GM23338 (cell line): Measurements from ENCODE around the gene LMNA. TPM values are rescaled to one million over a fixed set of nuclear protein-coding genes. Genes with fewer than 3 reads are reported as not detected.

Source experiments
- ATAC-seq: fragments of 200-7000 bp; cut with Tn5 transposase; 3 replicates; pipeline ENCODE4 v1.9.1; 2020
- DNase-seq: peaks from one replicate; pipeline ENCODE4 v3.0.0-alpha.2; 2015; ENCODE audit warnings: low spot score
- H2AFZ ChIP-seq: fragments of 200-600 bp; sonication (generic); 2 replicates; pipeline ENCODE4 v1.8.0; 2016; ENCODE audit warnings: antibody characterized with exemption, mild to moderate bottlenecking, moderate library complexity
- H3F3A ChIP-seq: fragments of 200-600 bp; sonication (generic); replicated peaks from 2 replicates; pipeline ENCODE4 v1.8.0; 2017; ENCODE audit warnings: antibody characterized with exemption, mixed run types, low read depth
- H3K27ac ChIP-seq: fragments of 200-600 bp; sonication (generic); 2 replicates; pipeline ENCODE4 v1.6.1; 2016; ENCODE audit warnings: low read depth
- H3K27me3 ChIP-seq: fragments of 200-600 bp; sonication (generic); 2 replicates; pipeline ENCODE4 v1.8.0; 2016; ENCODE audit warnings: mild to moderate bottlenecking, mixed run types, moderate library complexity; ENCODE audit not compliant: insufficient read depth
- H3K36me3 ChIP-seq: fragments of 200-600 bp; sonication (generic); 2 replicates; pipeline ENCODE4 v1.8.0; 2016; ENCODE audit warnings: mild to moderate bottlenecking; ENCODE audit not compliant: insufficient read depth
- H3K4me1 ChIP-seq: fragments of 200-600 bp; sonication (generic); 2 replicates; pipeline ENCODE4 v1.8.0; 2016; ENCODE audit warnings: mild to moderate bottlenecking, moderate library complexity; ENCODE audit not compliant: insufficient read depth
- H3K4me2 ChIP-seq: fragments of 200-600 bp; sonication (generic); 2 replicates; pipeline ENCODE4 v1.7.1; 2017; ENCODE audit warnings: mixed run types
- H3K4me3 ChIP-seq: fragments of 200-600 bp; sonication (generic); 2 replicates; pipeline ENCODE4 v1.6.1; 2016; ENCODE audit warnings: mixed run types
- H3K79me2 ChIP-seq: fragments of 200-600 bp; sonication (generic); replicated peaks from 2 replicates; pipeline ENCODE4 v1.8.0; 2017; ENCODE audit warnings: mild to moderate bottlenecking; ENCODE audit not compliant: insufficient read depth
- H3K9me2 ChIP-seq: fragments of 200-600 bp; sonication (generic); 2 replicates; pipeline ENCODE4 v1.8.0; 2017; ENCODE audit not compliant: insufficient read depth
- H4K20me1 ChIP-seq: fragments of 200-600 bp; sonication (generic); replicated peaks from 2 replicates; pipeline ENCODE4 v1.8.0; 2017; ENCODE audit warnings: mild to moderate bottlenecking; ENCODE audit not compliant: insufficient read depth
- H3K27ac Mint-ChIP-seq: 2 replicates; pipeline ENCODE4 v1.8.0; 2020; ENCODE audit warnings: inconsistent platforms, mild to moderate bottlenecking, moderate library complexity, mixed read lengths
- H3K27me3 Mint-ChIP-seq: 3 replicates; pipeline ENCODE4 v1.8.0; 2022; ENCODE audit warnings: low read depth, mild to moderate bottlenecking, moderate library complexity, mixed read lengths, inconsistent platforms; ENCODE audit not compliant: insufficient read depth, poor library complexity
- H3K36me3 Mint-ChIP-seq: 3 replicates; pipeline ENCODE4 v1.8.0; 2021; ENCODE audit warnings: low read depth, mild to moderate bottlenecking, inconsistent platforms, moderate library complexity, mixed read lengths
- H3K4me1 Mint-ChIP-seq: 3 replicates; pipeline ENCODE4 v1.8.0; 2020; ENCODE audit warnings: mild to moderate bottlenecking, inconsistent platforms, mixed read lengths
- H3K4me3 Mint-ChIP-seq: 3 replicates; pipeline ENCODE4 v1.8.0; 2021; ENCODE audit warnings: moderate library complexity, mild to moderate bottlenecking, inconsistent platforms, mixed read lengths
- H3K9me3 Mint-ChIP-seq: 3 replicates; pipeline ENCODE4 v1.8.0; 2020; ENCODE audit warnings: moderate library complexity, mild to moderate bottlenecking, inconsistent platforms, mixed read lengths
- CREB1 ChIP-seq: fragments of 250-450 bp; sonication (Bioruptor Pico); IDR thresholded peaks from 2 replicates; pipeline ENCODE4 v1.5.0; 2020; ENCODE audit warnings: low read depth, mild to moderate bottlenecking, moderate library complexity
- CTCF ChIP-seq, 2 experiments: fragments of 200-600 bp in 1 of 2; sonication (generic) in 1 of 2; conservative IDR thresholded peaks; 2 replicates each; pipeline versions ENCODE4 v1.5.1 to v1.6.1; 2016 to 2017; ENCODE audit warnings: antibody characterized with exemption in 2 of 2, low read depth in 2 of 2, mild to moderate bottlenecking in 2 of 2, moderate library complexity in 1 of 2
- ETS1 ChIP-seq: IDR thresholded peaks from 2 replicates; pipeline ENCODE4 v1.6.1; 2016; ENCODE audit warnings: antibody characterized with exemption
- EZH2 ChIP-seq: fragments of 200-600 bp; sonication (generic); IDR thresholded peaks from one replicate; pipeline ENCODE4 v1.8.0; 2017; ENCODE audit warnings: antibody characterized with exemption, mild to moderate bottlenecking, low read depth; ENCODE audit not compliant: unreplicated experiment
- EZH2phosphoT487 ChIP-seq: fragments of 200-600 bp; sonication (generic); IDR thresholded peaks from one replicate; pipeline ENCODE4 v1.8.1; 2018; ENCODE audit warnings: antibody characterized with exemption; ENCODE audit not compliant: unreplicated experiment
- JUNB ChIP-seq: IDR thresholded peaks from one replicate; pipeline ENCODE4 v1.6.1; 2016; ENCODE audit warnings: antibody characterized with exemption; ENCODE audit not compliant: unreplicated experiment
- NANOG ChIP-seq: IDR thresholded peaks from 2 replicates; pipeline ENCODE4 v1.6.1; 2016; ENCODE audit warnings: antibody characterized with exemption, borderline replicate concordance
- POLR2AphosphoS5 ChIP-seq: IDR thresholded peaks from 2 replicates; pipeline ENCODE4 v1.6.1; 2016; ENCODE audit warnings: antibody characterized with exemption, low read depth
- REST ChIP-seq: IDR thresholded peaks from one replicate; pipeline ENCODE4 v1.6.1; 2018; ENCODE audit warnings: antibody characterized with exemption; ENCODE audit not compliant: unreplicated experiment
- STAT1 ChIP-seq: IDR thresholded peaks from one replicate; pipeline ENCODE4 v1.6.1; 2016; ENCODE audit warnings: antibody characterized with exemption; ENCODE audit not compliant: unreplicated experiment
- ZNF114 ChIP-seq: fragments of 250-450 bp; sonication (Bioruptor Pico); IDR thresholded peaks from 2 replicates; pipeline ENCODE4 v1.5.0; 2020; ENCODE audit warnings: mild to moderate bottlenecking, moderate library complexity
- ZNF331 ChIP-seq: fragments of 250-450 bp; sonication (Bioruptor Pico); IDR thresholded peaks from 2 replicates; pipeline ENCODE4 v1.5.0; 2020; ENCODE audit warnings: low read depth, mild to moderate bottlenecking, moderate library complexity
- ZNF462 ChIP-seq: fragments of 250-450 bp; sonication (Bioruptor Pico); IDR thresholded peaks from 2 replicates; pipeline ENCODE4 v1.5.0; 2020; ENCODE audit warnings: mild to moderate bottlenecking, moderate library complexity
- polyA plus RNA-seq: library from polyadenylated mRNA; unstranded; fragments of >200 nt; fragmentation: Nextera tagmentation; extraction: Ambion mirVana; gene quantifications from 2 replicates; pipeline ENCODE4 v1.2.1, GENCODE V29; 2016
- total RNA-seq: library from RNA; depleted of rRNA; stranded (reverse); fragments of >200 nt; shearing (Covaris generic); gene quantifications from 2 replicates; pipeline ENCODE4 v1.2.3, GENCODE V29; 2014

Gene LMNA
- total and polyA plus RNA-seq, 2 experiments from 2014 or later = 35.5 to 56.3 TPM

- peaks cover 33% of the 10 kb centered on the region for H4K20me1 ChIP-seq
- no peaks in the 10 kb centered on the region for H3K27me3 ChIP-seq
- H3K36me3 ChIP-seq = no peaks in the 10 kb centered on the region; the same call in 1 of the 2 replicates
- TF ChIP-seq REST (no peak), JUNB (no peak), EZH2phosphoT487 (no peak), EZH2 (no peak), ETS1 (no peak), CREB1 (CRISPR knock-in tag) (no peak), ZNF462 (CRISPR knock-in tag) (no peak), NANOG (no peak), POLR2AphosphoS5 (no peak), STAT1 (no peak), CTCF (conservative IDR thresholded peaks at IDR 0.05; ENCODE audit: low read depth in 2 of 2) (no peak), ZNF331 (no peak), ZNF114 (CRISPR knock-in tag) (no peak)
- Mint-ChIP-seq H3K27me3 (peaks cover 24% of the 10 kb centered on the region), H3K4me1 (peaks cover 61% of the 10 kb centered on the region), H3K4me3 (peak overlapping the region; percentile 96), H3K9me3 (peaks cover 3% of the 10 kb centered on the region; the same call in 1 of the 3 replicates), H3K36me3 (peaks cover 33% of the 10 kb centered on the region), H3K27ac (peak overlapping the region; percentile 96)
- peak overlapping the region; percentile 95 for H3K27ac ChIP-seq
- no peak overlapping the region for H2AFZ ChIP-seq
- peaks cover 60% of the 10 kb centered on the region for H3K79me2 ChIP-seq
- ATAC-seq = no peak
- no peaks in the 10 kb centered on the region for H3K9me2 ChIP-seq
- H3K4me2 ChIP-seq = peak overlapping the region; percentile 99
- H3F3A ChIP-seq = peaks cover 50% of the 10 kb centered on the region
- H3K4me1 ChIP-seq = peaks cover 65% of the 10 kb centered on the region
- DNase-seq = peak; percentile 67
- peak overlapping the region; percentile 99 for H3K4me3 ChIP-seq
Measured at GRCh38 chr1:156081180-156081916, 33.2 kb upstream of the LMNA start.
